ENCODE results near the gene HS3ST3B1.

The HS3ST3B1 gene

DNA sequence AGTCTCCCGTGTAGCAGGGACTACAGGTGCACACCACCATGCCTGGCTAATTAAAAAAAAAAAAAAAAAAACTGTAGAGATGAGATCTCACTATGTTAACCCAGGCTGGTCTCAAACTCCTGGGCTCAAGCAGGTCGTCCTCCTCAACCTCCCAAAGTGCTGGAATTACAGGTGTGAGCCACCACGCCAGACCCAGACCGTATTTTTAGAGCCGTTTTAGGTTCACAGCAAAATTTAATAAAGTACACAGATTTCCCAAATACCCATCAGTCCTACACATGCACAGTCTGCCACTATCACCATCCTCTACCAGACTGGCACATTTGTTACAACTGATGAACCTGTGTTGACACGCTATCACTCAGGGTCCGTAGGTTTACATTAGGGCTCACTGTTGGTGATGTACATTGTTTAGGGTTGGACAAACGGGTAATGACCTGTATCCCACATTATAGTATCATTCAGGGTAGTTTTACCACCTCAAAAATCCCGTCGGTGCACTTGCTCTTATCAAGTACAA lies 10.4 kb downstream of the HS3ST3B1 start:
- Histone ChIP-seq H3K4me1 (ENCODE audit: control extremely low read depth in 1 of 4, control insufficient read depth in 4 of 4, insufficient read depth in 4 of 4, low read length in 3 of 4) (peaks cover 4 to 26% (median 18%) of the 10 kb centered on the region in 4 experiments), H3K9me3 (ENCODE audit: control extremely low read depth in 1 of 5, control insufficient read depth in 4 of 5, insufficient read depth in 2 of 5, low read depth in 1 of 5, low read length in 4 of 5) (peaks cover 0 to 2% (median 0%) of the 10 kb centered on the region in 5 experiments), H3K27me3 (replicated peaks in 2 of 5; ENCODE audit: control insufficient read depth in 4 of 5, insufficient read depth in 5 of 5, low read length in 4 of 5) (peaks cover 0 to 8% (median 0%) of the 10 kb centered on the region in 5 experiments), H3K4me3 (ENCODE audit: control insufficient read depth in 1 of 7, extremely low read depth in 1 of 7, insufficient read depth in 4 of 7, low read depth in 2 of 7, low read length in 6 of 7) (no peak overlapping the region), H3K27ac (ENCODE audit: insufficient read depth in 1 of 2, low read depth in 1 of 2, low read length in 2 of 2, poor library complexity in 1 of 2, severe bottlenecking in 2 of 2) (no peak overlapping the region), H3K36me3 (ENCODE audit: control insufficient read depth in 4 of 4, insufficient read depth in 4 of 4, low read length in 3 of 4) (peaks cover 0 to 11% (median 2%) of the 10 kb centered on the region in 4 experiments)
- DNase-seq: no peak
- CTCF ChIA-PET: no interaction called here
- 93% methylated on average over 4 of the region's 10 CpGs for WGBS (ENCODE audit: insufficient coverage)
- POLR2A ChIA-PET: no interaction called here

DNA sequence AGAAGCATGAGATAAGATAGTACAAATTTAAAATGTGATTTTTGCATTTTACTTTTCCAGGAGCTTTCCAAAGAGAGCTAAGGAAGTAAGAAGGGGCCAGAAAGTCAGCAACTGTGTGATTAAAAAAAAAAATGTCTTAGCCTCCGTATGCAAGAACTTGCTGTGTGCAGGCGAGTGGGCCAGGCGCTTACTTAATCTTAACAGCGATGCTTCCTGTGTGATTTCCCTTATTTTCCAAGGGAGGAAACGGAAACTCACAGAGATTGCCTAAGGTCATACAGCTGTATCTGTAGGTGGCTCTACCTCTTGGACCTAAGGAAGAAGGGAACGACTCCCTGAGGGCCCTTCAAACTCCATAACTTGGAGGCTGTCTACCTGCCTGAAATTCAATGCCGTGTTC lies 11.1 kb downstream of the HS3ST3B1 start:
- H3K4me1 ChIP-seq (ENCODE audit: control extremely low read depth in 1 of 4, control insufficient read depth in 4 of 4, insufficient read depth in 4 of 4, low read length in 3 of 4): peaks cover 6 to 26% (median 18%) of the 10 kb centered on the region in 4 experiments
- no peak overlapping the region for H3K27ac ChIP-seq (ENCODE audit: insufficient read depth in 1 of 2, low read depth in 1 of 2, low read length in 2 of 2, poor library complexity in 1 of 2, severe bottlenecking in 2 of 2)
- 15% methylated on average over 7 of the region's 7 CpGs for WGBS (ENCODE audit: insufficient coverage)
- peak overlapping the region in 2 of 7 experiments; percentile 29 to 39 for H3K4me3 ChIP-seq (ENCODE audit: control insufficient read depth in 1 of 7, extremely low read depth in 1 of 7, insufficient read depth in 4 of 7, low read depth in 2 of 7, low read length in 6 of 7)
- ChIA-PET POLR2A (no interaction called here), CTCF (interaction anchor here (0.7 to 0.9 kb wide), 2 partner anchors 9 to 861 kb away, joined by 4 to 5 read pairs; no protein-coding TSS in a partner anchor)
- peak in 2 of 3 donors; percentile 29 to 43 for DNase-seq
- H3K9me3 ChIP-seq (ENCODE audit: control extremely low read depth in 1 of 5, control insufficient read depth in 4 of 5, insufficient read depth in 2 of 5, low read depth in 1 of 5, low read length in 4 of 5): peaks cover 0 to 2% (median 0%) of the 10 kb centered on the region in 5 experiments
- H3K36me3 ChIP-seq (ENCODE audit: control insufficient read depth in 4 of 4, insufficient read depth in 4 of 4, low read length in 3 of 4): peaks cover 0 to 11% (median 2%) of the 10 kb centered on the region in 4 experiments
- H3K27me3 ChIP-seq (replicated peaks in 2 of 5; ENCODE audit: control insufficient read depth in 4 of 5, insufficient read depth in 5 of 5, low read length in 4 of 5): peaks cover 0 to 8% (median 0%) of the 10 kb centered on the region in 5 experiments

DNA sequence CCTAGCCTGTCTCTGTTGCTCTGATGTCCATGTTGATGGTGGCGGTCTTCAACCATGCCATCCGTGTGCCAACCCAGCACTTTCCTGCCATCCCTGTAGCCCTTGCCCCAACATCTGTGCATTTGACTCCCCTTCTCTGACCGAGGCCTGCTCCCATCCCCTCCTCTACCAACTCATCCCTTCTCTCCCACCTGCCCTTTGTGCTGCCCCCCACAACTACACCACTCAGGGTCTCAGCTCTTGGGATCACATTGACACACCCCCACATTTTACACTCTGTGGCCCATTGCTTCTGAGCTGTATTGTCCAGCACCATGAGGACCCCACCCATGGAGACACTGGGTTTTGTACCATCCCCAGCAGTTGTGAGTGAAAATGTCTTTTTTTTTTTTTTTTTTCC lies 11.6 kb downstream of the HS3ST3B1 start:
- Histone ChIP-seq H3K27me3 (replicated peaks in 2 of 5; ENCODE audit: control insufficient read depth in 4 of 5, insufficient read depth in 5 of 5, low read length in 4 of 5) (peaks cover 0 to 8% (median 0%) of the 10 kb centered on the region in 5 experiments), H3K9me3 (ENCODE audit: control extremely low read depth in 1 of 5, control insufficient read depth in 4 of 5, insufficient read depth in 2 of 5, low read depth in 1 of 5, low read length in 4 of 5) (peaks cover 0 to 2% (median 0%) of the 10 kb centered on the region in 5 experiments), H3K4me1 (ENCODE audit: control extremely low read depth in 1 of 4, control insufficient read depth in 4 of 4, insufficient read depth in 4 of 4, low read length in 3 of 4) (peaks cover 6 to 26% (median 19%) of the 10 kb centered on the region in 4 experiments), H3K27ac (ENCODE audit: insufficient read depth in 1 of 2, low read depth in 1 of 2, low read length in 2 of 2, poor library complexity in 1 of 2, severe bottlenecking in 2 of 2) (no peak overlapping the region), H3K4me3 (ENCODE audit: control insufficient read depth in 1 of 7, extremely low read depth in 1 of 7, insufficient read depth in 4 of 7, low read depth in 2 of 7, low read length in 6 of 7) (no peak overlapping the region), H3K36me3 (ENCODE audit: control insufficient read depth in 4 of 4, insufficient read depth in 4 of 4, low read length in 3 of 4) (peaks cover 0 to 11% (median 2%) of the 10 kb centered on the region in 4 experiments)
- WGBS (ENCODE audit: insufficient coverage): 100% methylated on average over 3 of the region's 3 CpGs
- POLR2A ChIA-PET: no interaction called here
- CTCF ChIA-PET: interaction anchor here (0.7 to 0.9 kb wide), 2 partner anchors 8 to 862 kb away, joined by 4 to 5 read pairs; no protein-coding TSS in a partner anchor
- DNase-seq: no peak

DNA sequence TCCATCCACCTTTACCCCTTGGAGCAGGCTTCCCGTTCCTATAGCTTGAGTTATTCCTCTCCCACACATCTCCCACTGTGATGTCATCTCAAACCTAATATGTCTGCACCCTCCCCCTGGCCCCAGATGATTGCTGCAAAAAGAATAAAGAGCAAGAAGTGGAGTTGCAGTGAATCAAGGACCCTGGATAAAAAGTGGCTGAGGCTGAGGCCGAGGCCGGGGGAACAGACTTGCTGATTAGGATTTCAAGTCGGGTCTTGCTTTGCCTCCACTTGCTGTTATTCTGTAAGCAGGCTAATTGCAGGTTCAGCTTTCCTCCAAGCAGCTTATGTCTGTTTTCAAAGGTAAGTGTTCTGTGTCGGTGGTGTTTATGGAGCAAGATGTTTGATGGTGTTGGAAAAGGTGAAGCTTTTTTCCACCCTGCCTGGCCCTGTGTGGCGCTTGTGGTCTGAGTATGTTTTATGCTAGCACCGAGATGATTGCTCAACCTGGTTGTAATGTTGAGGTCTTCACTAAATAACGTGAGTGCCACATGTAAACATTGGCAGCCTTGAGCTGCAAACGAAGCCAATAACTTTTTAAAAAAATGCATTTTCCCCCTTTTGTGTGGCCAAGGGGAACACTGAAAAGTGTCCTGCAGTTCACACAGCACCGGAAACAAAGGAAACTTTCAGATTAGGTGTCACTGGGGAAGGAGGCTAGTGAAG lies 15.4 kb downstream of the HS3ST3B1 start:
- ChIA-PET POLR2A (no interaction called here), CTCF (interaction anchor here (0.5 kb wide), 1 partner anchor 606 kb away, joined by 3 read pairs; no protein-coding TSS in a partner anchor)
- H3K9me3 ChIP-seq (ENCODE audit: control extremely low read depth in 1 of 5, control insufficient read depth in 4 of 5, insufficient read depth in 2 of 5, low read depth in 1 of 5, low read length in 4 of 5): peaks cover 0 to 2% (median 0%) of the 10 kb centered on the region in 5 experiments
- H3K27me3 ChIP-seq (replicated peaks in 2 of 5; ENCODE audit: control insufficient read depth in 4 of 5, insufficient read depth in 5 of 5, low read length in 4 of 5): no peaks in the 10 kb centered on the region
- whole genome bisulfite sequencing (ENCODE audit: insufficient coverage): 95% methylated on average over 7 of the region's 10 CpGs
- no peak overlapping the region for H3K27ac ChIP-seq (ENCODE audit: insufficient read depth in 1 of 2, low read depth in 1 of 2, low read length in 2 of 2, poor library complexity in 1 of 2, severe bottlenecking in 2 of 2)
- no peak overlapping the region for H3K4me3 ChIP-seq (ENCODE audit: control insufficient read depth in 1 of 7, extremely low read depth in 1 of 7, insufficient read depth in 4 of 7, low read depth in 2 of 7, low read length in 6 of 7)
- no peak for DNase-seq
- H3K4me1 ChIP-seq (ENCODE audit: control extremely low read depth in 1 of 4, control insufficient read depth in 4 of 4, insufficient read depth in 4 of 4, low read length in 3 of 4): peaks cover 6 to 22% (median 13%) of the 10 kb centered on the region in 4 experiments
- H3K36me3 ChIP-seq (ENCODE audit: control insufficient read depth in 4 of 4, insufficient read depth in 4 of 4, low read length in 3 of 4): peaks cover 0 to 7% (median 2%) of the 10 kb centered on the region in 4 experiments

DNA sequence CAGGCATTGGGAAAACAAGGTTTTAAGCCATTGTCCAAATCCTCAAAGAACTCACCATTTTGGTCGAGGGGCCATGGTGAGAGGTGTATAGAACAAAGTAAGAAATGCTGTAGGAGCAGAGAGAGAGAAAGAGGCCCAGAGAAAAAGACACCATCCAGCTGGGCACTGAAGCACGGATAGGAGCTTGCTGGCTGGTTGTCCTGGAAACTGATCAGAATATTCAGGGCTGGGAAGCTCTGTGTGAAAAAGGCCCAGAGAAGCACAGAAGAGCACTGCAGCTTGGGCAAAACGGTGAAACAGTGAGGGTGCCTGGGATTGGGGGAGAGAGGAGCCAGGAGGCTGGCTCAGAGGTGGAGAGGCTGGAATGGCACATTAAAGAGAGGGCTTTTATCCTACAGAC lies 16.5 kb downstream of the HS3ST3B1 start:
- no peak overlapping the region for H3K27ac ChIP-seq (ENCODE audit: insufficient read depth in 1 of 2, low read depth in 1 of 2, low read length in 2 of 2, poor library complexity in 1 of 2, severe bottlenecking in 2 of 2)
- peaks cover 0 to 7% (median 2%) of the 10 kb centered on the region in 4 experiments for H3K36me3 ChIP-seq (ENCODE audit: control insufficient read depth in 4 of 4, insufficient read depth in 4 of 4, low read length in 3 of 4)
- H3K9me3 ChIP-seq (ENCODE audit: control extremely low read depth in 1 of 5, control insufficient read depth in 4 of 5, insufficient read depth in 2 of 5, low read depth in 1 of 5, low read length in 4 of 5): peaks cover 0 to 2% (median 0%) of the 10 kb centered on the region in 5 experiments
- no peak for DNase-seq
- 94% methylated on average over 3 of the region's 3 CpGs for WGBS (ENCODE audit: insufficient coverage)
- H3K4me3 ChIP-seq (ENCODE audit: control insufficient read depth in 1 of 7, extremely low read depth in 1 of 7, insufficient read depth in 4 of 7, low read depth in 2 of 7, low read length in 6 of 7): no peak overlapping the region
- ChIA-PET CTCF (no interaction called here), POLR2A (no interaction called here)
- no peaks in the 10 kb centered on the region for H3K27me3 ChIP-seq (replicated peaks in 2 of 5; ENCODE audit: control insufficient read depth in 4 of 5, insufficient read depth in 5 of 5, low read length in 4 of 5)
- peaks cover 2 to 15% (median 5%) of the 10 kb centered on the region in 4 experiments for H3K4me1 ChIP-seq (ENCODE audit: control extremely low read depth in 1 of 4, control insufficient read depth in 4 of 4, insufficient read depth in 4 of 4, low read length in 3 of 4)

DNA sequence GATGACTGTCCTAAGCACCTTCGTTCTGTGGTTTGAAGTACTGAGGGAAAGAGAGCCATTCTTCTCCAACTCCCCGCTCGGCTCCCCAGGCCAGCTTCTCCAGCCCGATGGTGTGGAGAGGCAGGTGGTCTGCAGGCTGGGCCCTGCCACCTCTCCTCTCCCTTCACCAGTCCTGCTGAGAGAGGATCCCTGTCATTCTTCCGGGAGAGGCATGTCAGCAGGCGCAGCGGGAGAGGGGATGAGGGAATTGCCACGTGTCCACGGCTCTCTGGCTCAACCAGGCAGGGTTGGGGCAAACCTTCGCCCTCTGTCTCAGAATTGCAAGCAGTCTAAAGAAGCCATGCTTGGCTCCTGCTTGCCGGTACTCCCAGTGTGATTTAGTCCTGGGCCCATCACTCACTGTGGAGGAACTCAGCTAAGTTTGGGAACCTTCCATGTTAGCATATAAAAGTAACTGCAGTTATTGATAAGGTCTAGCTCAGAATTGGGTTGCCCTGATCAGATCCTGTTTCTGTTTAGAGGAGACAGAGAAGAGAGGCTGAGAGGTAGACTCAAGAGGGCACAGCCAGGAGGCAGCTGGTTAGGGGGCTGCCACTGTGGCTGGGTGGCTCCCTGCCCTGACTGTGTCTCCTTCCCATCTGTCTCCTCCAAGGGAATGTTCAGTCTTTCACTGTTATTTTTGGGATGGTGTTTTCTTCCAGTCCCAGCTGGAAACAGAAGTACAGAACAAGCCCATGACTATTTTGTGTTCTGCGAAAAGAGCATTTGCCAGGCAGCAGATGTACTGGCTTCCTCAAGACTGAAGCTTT lies 17.4 kb downstream of the HS3ST3B1 start:
- Histone ChIP-seq H3K27ac (ENCODE audit: insufficient read depth in 1 of 2, low read depth in 1 of 2, low read length in 2 of 2, poor library complexity in 1 of 2, severe bottlenecking in 2 of 2) (no peak overlapping the region), H3K36me3 (ENCODE audit: control insufficient read depth in 4 of 4, insufficient read depth in 4 of 4, low read length in 3 of 4) (peaks cover 0 to 4% (median 2%) of the 10 kb centered on the region in 4 experiments), H3K27me3 (replicated peaks in 2 of 5; ENCODE audit: control insufficient read depth in 4 of 5, insufficient read depth in 5 of 5, low read length in 4 of 5) (no peaks in the 10 kb centered on the region), H3K4me3 (ENCODE audit: control insufficient read depth in 1 of 7, extremely low read depth in 1 of 7, insufficient read depth in 4 of 7, low read depth in 2 of 7, low read length in 6 of 7) (no peak overlapping the region), H3K9me3 (ENCODE audit: control extremely low read depth in 1 of 5, control insufficient read depth in 4 of 5, insufficient read depth in 2 of 5, low read depth in 1 of 5, low read length in 4 of 5) (peaks cover 0 to 2% (median 0%) of the 10 kb centered on the region in 5 experiments), H3K4me1 (ENCODE audit: control extremely low read depth in 1 of 4, control insufficient read depth in 4 of 4, insufficient read depth in 4 of 4, low read length in 3 of 4) (peaks cover 2 to 15% (median 4%) of the 10 kb centered on the region in 4 experiments)
- POLR2A ChIA-PET: no interaction called here
- CTCF ChIA-PET: interaction anchor here (1.0 to 1.2 kb wide), 3 partner anchors 15 to 20 kb away, joined by 3 read pairs; partner anchors contain the start of gene HS3ST3B1
- 82% methylated on average over 9 of the region's 12 CpGs for WGBS (ENCODE audit: insufficient coverage)
- DNase-seq: no peak

Measured in common myeloid progenitor, CD34-positive (primary cell).